Choroid plexus epithelial cell (primary cell): ENCODE data around the gene GNB1L.
A peak's percentile ranks its signal among the peaks of the same experiment; 100 is the strongest.

ENCODE experiments used
- DNase-seq: peaks from one replicate; pipeline ENCODE4 v3.0.0-alpha.2; 2010; ENCODE audit warnings: low read depth
- H3K4me3 ChIP-seq: 2 replicates; pipeline ENCODE4 v1.5.1; 2011; ENCODE audit warnings: low read depth, mild to moderate bottlenecking, control low read depth, low read length, moderate library complexity
- TF ChIP-seq, protein P1 (sequence below): conservative IDR thresholded peaks from 2 replicates; pipeline ENCODE4 v1.5.1; 2011; ENCODE audit warnings: low read depth, mild to moderate bottlenecking, control low read depth, inconsistent platforms, low read length, moderate library complexity

Gene GNB1L

GRCh38 chr22:19803736-19804267 is 50.9 kb downstream of the GNB1L start:
- TF ChIP-seq, protein P1, sequence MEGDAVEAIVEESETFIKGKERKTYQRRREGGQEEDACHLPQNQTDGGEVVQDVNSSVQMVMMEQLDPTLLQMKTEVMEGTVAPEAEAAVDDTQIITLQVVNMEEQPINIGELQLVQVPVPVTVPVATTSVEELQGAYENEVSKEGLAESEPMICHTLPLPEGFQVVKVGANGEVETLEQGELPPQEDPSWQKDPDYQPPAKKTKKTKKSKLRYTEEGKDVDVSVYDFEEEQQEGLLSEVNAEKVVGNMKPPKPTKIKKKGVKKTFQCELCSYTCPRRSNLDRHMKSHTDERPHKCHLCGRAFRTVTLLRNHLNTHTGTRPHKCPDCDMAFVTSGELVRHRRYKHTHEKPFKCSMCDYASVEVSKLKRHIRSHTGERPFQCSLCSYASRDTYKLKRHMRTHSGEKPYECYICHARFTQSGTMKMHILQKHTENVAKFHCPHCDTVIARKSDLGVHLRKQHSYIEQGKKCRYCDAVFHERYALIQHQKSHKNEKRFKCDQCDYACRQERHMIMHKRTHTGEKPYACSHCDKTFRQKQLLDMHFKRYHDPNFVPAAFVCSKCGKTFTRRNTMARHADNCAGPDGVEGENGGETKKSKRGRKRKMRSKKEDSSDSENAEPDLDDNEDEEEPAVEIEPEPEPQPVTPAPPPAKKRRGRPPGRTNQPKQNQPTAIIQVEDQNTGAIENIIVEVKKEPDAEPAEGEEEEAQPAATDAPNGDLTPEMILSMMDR: no peak
- no peak overlapping the region for H3K4me3 ChIP-seq
- no peak for DNase-seq

DNA sequence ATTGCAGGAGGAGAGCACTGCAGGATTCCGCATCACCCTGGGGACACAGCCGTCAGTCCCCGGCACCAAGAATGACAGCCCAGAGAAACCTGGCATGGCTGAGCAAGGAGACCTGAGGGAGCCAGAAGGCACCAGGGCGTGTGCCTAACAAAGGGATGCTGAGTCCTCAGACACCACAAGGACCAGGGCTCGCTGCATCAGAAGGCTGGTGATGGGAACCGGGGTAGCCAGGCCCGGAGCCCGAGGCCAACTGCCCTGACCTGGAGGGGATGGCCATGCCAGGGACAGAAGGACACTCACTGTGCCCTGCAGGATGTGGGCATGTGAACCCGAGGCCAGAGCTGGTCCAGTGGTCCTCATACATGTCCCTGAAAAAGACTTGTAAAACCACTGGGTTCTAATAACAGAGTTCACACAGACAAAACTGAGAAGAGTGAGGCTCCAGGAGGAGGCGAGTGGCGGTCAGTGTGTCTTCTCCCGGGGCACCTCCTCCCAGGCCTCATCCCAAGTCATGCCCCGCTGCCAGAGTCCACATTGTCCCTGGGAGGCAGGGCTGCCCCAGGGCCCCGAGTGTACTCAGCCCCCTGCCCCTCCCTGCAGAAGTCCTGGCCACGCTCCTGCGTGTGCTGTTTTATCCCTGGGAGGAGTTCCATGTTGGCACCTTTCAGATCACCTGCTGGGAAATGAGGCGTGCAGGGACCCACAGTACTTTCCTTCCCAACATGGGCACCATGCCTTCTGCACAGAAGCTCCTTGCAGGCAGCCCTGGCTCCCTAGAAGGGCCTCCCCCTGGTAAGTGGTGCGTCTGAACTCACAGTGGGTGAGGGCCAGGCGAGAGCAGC is 51.6 kb downstream of the GNB1L start:
- DNase-seq: no peak
- TF ChIP-seq, protein P1: no peak
- no peak overlapping the region for H3K4me3 ChIP-seq

DNA sequence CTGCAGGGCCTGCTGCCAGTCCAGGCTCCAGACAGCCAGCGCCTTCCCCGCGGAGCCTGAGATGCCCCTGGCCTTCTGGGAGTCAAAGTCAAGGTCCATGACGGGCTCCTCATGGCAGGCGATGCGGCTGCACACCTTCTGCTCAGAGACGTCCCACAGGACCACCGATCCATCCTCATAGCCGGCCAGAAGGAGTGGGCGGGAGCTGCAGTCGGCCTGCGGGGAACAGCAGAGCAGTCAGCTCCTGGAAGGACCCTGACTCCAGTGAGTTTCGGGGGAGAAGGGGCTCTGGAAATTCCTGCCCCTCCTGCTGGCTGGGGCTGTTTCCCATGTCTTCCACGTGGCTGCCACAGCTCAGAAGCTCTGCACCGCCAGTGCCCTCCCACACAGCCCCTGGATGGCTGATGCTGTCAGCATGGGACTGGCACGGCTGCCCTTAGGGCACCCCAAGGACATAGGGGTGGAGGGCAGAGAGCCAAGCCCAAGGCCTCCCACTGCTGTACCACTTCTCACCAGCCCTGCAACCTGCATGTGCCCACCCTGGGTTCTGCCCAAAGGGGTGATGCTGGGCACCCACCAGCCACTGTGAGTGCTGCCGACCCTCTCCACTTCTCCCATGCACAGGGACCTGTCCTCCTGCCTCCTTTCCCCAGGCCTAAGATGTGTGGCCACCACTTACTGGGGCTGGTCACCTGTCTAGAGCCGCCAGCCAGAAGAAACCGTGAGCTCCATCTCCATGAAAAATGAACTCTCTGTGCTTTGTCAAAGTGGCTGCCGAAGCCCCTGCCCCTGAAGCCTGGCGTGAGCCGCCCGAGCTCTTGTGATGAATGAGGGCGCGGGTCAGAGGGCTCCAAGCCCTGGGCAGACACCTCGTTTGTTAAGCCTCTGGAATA is 52.4 kb downstream of the GNB1L start:
- no peak for DNase-seq
- TF ChIP-seq, protein P1: no peak
- H3K4me3 ChIP-seq: no peak overlapping the region

GRCh38 chr22:19801340-19802000 is 53.2 kb downstream of the GNB1L start:
- TF ChIP-seq, protein P1: no peak
- no peak overlapping the region for H3K4me3 ChIP-seq
- no peak for DNase-seq

DNA sequence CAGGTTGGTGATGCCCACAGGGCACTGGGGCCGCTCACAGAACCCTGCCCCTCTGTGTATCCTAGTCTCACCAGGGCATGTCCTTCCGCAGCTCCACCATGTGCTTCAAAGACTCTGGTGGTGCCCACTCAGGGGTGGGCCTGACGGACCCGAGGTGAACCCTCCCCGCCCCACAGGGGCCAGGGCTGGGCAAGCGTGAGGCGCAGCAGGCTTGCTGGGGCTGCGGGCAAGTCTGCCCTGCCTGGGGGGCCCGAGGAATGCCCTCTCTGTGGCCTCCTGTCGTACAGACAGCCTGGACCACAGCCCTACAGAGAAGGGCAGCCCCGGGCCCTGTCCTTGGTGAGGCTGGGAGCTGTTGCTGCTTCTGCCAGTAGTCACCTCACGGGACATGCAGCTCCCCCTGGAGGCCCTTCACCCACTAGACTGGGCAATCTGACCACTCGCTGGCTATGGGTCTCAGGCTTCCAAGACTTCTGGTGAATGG is 53.9 kb downstream of the GNB1L start:
- DNase-seq: peak; percentile 49
- TF ChIP-seq, protein P1: peak; percentile 61

GRCh38 chr22:19800306-19800705 is 54.4 kb downstream of the GNB1L start:
- no peak for DNase-seq
- no peak overlapping the region for H3K4me3 ChIP-seq
- TF ChIP-seq, protein P1: no peak

More for the DNA sequence above, 53.9 kb downstream of the GNB1L start:
- no peak overlapping the region for H3K4me3 ChIP-seq
